Measurements from ENCODE around the gene RAI1.
"Not testable (repeated sequence)": the region's sequence is repeated elsewhere in the genome, so short reads cannot be mapped to it uniquely, and the experiment has no call there.

Gene RAI1

DNA sequence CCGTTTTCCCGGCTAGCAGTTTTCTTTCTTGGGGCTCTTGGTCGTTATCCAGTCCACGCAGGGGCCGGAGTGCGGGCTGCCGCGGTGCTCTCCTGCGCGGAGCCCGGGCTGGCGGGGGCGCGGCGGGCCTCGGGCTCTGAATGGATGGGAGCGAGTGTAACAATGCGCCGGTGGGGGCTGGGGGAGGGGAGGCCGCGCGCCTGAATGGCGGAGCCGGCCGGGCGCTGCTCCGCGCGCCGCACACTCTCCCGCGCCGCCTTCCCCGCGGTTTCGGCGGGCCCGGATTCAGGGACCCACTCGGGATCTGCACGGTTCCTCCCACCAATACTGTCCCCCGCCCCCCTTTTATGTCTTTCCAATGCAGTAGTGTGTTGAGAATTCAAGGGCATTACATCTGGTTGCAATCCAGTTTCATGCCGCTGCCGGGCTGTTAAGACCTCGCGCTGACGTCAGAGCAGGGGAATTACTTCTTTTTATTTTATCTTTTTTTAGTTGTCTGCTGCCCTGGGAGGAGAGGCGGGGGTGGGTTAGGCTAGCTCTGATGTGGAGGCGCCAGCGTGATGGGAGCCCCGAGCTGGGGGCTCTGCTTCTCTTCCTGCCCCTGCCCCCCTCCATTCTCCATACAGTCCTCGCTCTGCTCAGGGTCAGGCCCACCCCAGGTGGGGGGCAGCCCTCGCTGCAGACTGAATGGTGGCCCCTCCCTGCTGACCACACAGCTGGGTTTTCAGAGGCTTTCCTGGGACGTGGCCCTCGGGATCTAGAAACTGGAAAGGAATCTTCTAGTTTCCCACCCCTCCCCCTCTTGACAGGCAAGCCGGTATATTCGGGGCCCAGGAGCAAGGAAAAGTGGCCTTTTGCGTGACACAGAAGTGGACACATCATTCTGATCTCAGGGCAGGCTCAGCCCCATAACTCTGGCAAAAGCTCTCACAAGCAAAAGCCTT, 1.8 kb downstream of the RAI1 start:
- TF ChIP-seq, protein P1, sequence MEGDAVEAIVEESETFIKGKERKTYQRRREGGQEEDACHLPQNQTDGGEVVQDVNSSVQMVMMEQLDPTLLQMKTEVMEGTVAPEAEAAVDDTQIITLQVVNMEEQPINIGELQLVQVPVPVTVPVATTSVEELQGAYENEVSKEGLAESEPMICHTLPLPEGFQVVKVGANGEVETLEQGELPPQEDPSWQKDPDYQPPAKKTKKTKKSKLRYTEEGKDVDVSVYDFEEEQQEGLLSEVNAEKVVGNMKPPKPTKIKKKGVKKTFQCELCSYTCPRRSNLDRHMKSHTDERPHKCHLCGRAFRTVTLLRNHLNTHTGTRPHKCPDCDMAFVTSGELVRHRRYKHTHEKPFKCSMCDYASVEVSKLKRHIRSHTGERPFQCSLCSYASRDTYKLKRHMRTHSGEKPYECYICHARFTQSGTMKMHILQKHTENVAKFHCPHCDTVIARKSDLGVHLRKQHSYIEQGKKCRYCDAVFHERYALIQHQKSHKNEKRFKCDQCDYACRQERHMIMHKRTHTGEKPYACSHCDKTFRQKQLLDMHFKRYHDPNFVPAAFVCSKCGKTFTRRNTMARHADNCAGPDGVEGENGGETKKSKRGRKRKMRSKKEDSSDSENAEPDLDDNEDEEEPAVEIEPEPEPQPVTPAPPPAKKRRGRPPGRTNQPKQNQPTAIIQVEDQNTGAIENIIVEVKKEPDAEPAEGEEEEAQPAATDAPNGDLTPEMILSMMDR (IDR thresholded peaks at IDR 0.05; ENCODE audit: low read length, missing control alignments): no peak
- peak; percentile 88 for DNase-seq (ENCODE audit: low read depth)
- H3K4me3 ChIP-seq (replicated peaks; ENCODE audit: low read depth, low read length): peak overlapping the region; percentile 73

DNA sequence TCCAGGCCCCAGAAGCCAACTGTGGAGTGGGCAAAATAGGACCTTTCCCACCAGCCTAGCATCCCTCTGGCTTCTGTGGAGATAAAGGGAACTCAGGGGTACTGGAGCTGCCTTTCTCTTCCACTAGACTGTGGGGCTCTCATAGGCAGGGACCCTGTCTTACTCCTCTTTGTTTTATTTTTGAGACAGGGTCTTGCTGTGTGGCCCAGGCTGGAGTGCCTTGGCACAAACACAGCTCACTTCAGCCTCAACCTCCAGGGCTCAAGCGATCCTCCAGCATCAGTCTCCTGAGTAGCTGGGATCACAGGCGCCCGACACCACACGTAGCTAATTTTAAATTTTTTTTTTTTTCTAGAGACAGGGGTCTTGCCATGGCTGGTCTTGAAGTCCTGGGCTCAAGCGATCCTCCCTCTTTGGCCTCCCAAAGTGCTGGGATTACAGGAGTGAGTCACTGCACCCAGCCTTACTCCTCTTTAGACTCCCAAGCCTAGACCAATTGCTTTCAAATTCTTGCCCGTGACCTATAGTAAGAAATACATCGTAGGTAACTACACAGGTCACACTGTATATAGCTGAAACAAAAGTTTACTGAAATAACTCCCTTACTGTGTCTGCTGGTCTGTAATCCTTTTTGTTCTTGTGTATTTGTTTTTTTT, 2.6 kb downstream of the RAI1 start:
- TF ChIP-seq, protein P1 (IDR thresholded peaks at IDR 0.05; ENCODE audit: low read length, missing control alignments): no peak
- H3K4me3 ChIP-seq (replicated peaks; ENCODE audit: low read depth, low read length): peak overlapping the region; percentile 73
- DNase-seq (ENCODE audit: low read depth): no peak

DNA sequence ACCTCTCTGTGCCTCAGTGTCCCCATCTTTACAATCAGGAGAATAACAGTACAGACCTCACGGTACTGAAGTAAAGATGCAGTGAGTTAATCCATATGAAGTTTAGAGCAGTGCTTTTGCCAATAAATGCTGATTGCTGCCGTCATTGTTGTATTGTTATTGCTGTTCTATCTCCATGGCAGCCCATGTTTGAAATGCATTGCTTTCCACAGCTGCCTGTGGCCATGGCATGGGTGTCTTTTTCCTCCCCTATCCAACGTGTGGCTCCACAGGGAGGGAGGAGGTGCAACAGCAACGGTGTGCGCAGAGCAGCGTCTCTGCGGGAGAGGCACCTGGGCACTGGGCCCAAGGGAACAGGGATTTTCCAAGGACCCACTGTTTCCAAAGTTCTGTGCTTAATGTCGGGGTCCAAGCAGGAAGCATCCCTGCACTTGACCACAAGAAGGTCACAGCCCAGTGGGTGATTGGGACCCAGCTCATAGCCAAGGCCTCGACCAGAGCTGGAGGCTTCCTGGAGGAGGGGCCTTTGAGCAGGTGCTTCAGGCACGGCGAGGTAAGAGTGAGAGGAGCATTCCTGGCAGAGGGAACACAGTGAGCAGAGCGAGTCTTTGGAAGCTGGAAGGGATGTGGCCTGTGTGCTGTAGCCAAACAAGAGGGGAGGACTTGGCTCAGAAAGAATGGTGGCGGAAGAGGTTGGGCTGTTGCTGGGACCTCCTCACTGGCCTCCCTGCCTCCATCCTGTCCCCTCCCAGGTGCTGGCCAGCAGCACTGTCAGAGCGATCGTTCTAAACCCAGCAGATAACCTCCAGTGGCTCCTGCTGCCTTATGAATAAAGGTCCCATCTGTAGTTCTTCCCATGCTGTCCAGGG, 3.9 kb downstream of the RAI1 start:
- TF ChIP-seq, protein P1 (IDR thresholded peaks at IDR 0.05; ENCODE audit: low read length, missing control alignments): no peak
- no peak overlapping the region for H3K4me3 ChIP-seq (replicated peaks; ENCODE audit: low read depth, low read length)
- peak; percentile 72 for DNase-seq (ENCODE audit: low read depth)

DNA sequence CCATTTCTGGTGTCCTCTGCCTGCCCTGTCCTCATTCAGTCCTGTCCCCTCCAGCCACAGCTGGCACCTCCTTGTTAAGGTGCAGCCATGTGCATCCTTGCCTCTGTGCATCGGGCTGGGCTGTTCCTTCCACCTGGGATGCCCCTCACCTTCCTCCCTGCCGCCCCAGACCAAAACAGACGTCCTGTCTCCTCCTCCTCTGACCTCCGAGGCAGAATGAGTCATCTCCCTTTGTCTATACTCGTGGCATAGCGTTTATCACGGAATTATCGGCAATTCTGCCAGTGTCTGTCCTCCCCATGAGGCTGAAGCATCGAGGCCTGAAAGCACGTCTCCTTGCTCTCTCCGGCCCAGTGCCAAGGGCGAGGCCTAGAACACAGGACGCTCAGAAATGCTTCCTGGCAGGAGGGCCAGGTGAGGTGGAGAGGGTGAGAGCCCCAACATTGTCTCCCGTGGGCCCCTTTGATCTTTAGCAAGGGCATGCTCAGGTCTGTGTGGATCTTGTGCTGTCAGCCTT, 4.6 kb downstream of the RAI1 start:
- TF ChIP-seq, protein P1 (IDR thresholded peaks at IDR 0.05; ENCODE audit: low read length, missing control alignments): no peak
- no peak overlapping the region for H3K4me3 ChIP-seq (replicated peaks; ENCODE audit: low read depth, low read length)
- peak; percentile 70 for DNase-seq (ENCODE audit: low read depth)

DNA sequence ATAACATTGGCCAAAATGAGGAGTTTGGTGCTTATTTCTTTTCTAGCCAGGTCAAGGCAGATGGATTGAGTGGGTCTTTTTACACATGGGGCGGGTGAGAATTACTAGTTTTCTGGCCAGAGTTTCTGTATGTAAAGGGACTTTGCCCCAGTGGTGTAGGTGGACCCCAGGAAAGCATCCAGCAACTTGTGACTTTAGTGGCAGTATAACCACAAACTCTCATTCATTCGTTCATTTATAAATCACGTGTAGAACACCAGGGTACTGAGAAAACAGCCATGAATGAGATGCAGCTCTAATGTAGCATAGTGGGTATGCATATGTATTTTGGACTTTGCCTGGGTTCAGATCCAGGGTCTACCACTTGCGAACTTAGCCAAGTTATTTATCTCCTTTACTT, 8.1 kb downstream of the RAI1 start:
- TF ChIP-seq, protein P1 (IDR thresholded peaks at IDR 0.05; ENCODE audit: low read length, missing control alignments): no peak
- no peak for DNase-seq (ENCODE audit: low read depth)
- H3K4me3 ChIP-seq (replicated peaks; ENCODE audit: low read depth, low read length): no peak overlapping the region

DNA sequence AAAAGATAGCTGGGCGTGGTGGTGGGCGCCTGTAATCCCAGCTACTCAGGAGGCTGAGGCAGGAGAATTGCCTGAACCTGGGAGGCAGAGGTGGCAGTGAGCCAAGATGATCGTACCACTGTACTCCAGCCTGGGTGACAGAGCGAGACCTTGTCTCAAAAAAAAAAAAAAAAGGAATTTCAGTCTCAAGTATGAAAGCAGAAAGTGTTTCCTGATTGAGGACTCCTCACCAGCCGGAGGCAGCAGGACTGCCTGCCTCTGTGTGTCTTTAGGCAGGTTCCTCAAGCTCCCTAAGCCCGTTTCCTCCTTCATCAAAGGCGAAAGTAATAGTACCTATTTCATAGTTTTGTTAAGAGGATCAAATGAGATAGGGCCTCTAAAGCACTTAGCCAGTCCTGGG, 9.0 kb downstream of the RAI1 start:
- not testable (repeated sequence) for H3K4me3 ChIP-seq (replicated peaks; ENCODE audit: low read depth, low read length); DNase-seq (ENCODE audit: low read depth)
